D721Med (cell line): Measurements from ENCODE around the gene PAFAH2.

Experiments
- DNase-seq: peaks from one replicate; pipeline ENCODE4 v3.0.0; 2011; ENCODE audit warnings: low spot score; ENCODE audit not compliant: insufficient read length
- FAIRE-seq: peaks from 2 replicates; lab custom pipeline; 2011; peaks lifted over from hg19 to GRCh38; lab: Jason Lieb, UNC
- TF ChIP-seq, protein P1 (sequence below): IDR thresholded peaks from 2 replicates; pipeline ENCODE4 v1.5.1; 2012; ENCODE audit warnings: mild to moderate bottlenecking, control low read depth; ENCODE audit not compliant: insufficient read depth; ENCODE audit errors: missing control alignments

The PAFAH2 gene

DNA sequence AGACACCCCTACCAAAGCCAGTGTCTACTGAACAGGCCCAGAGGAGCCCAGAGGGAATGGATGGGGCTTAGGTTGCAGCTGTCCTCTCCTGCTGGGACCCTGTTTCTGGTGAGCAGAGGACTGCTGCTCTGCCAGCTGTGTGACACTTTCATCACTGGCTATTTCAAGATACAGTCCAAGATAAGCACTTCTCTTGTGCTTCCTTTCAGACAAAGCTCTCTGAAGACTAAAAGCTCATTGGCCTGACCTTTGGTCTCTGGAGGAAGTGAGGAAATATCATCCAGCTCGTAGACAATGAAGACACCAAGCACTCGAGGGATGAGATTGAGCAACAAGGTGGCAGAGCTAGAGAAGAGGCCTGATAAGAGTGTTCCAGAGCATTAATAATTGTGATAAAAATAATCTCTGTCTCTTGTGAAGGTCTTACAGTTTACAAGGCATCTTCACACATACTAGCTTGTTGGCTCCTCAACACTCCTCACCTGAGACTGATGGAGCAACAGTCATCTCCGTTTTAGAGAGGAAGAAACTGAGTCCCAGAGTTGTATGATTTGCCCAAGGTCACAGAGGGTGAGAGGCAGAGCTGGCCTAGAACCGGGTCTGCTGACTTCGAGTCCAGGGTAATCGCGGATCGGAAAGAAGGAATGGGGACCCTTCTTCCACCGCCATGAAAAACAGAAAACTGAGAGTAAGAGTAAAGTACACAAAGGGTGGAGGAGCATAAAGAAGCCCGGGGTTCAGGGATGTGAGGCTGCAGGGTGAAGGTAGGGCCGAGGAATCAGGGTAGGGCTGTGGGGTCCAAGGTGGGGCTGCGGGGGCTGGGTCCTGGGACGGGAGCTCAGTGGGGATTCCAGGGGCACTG lies 666 bp downstream of the PAFAH2 start:
- DNase-seq (no peak), FAIRE-seq (no peak)
- TF ChIP-seq, protein P1, sequence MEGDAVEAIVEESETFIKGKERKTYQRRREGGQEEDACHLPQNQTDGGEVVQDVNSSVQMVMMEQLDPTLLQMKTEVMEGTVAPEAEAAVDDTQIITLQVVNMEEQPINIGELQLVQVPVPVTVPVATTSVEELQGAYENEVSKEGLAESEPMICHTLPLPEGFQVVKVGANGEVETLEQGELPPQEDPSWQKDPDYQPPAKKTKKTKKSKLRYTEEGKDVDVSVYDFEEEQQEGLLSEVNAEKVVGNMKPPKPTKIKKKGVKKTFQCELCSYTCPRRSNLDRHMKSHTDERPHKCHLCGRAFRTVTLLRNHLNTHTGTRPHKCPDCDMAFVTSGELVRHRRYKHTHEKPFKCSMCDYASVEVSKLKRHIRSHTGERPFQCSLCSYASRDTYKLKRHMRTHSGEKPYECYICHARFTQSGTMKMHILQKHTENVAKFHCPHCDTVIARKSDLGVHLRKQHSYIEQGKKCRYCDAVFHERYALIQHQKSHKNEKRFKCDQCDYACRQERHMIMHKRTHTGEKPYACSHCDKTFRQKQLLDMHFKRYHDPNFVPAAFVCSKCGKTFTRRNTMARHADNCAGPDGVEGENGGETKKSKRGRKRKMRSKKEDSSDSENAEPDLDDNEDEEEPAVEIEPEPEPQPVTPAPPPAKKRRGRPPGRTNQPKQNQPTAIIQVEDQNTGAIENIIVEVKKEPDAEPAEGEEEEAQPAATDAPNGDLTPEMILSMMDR: no peak

DNA sequence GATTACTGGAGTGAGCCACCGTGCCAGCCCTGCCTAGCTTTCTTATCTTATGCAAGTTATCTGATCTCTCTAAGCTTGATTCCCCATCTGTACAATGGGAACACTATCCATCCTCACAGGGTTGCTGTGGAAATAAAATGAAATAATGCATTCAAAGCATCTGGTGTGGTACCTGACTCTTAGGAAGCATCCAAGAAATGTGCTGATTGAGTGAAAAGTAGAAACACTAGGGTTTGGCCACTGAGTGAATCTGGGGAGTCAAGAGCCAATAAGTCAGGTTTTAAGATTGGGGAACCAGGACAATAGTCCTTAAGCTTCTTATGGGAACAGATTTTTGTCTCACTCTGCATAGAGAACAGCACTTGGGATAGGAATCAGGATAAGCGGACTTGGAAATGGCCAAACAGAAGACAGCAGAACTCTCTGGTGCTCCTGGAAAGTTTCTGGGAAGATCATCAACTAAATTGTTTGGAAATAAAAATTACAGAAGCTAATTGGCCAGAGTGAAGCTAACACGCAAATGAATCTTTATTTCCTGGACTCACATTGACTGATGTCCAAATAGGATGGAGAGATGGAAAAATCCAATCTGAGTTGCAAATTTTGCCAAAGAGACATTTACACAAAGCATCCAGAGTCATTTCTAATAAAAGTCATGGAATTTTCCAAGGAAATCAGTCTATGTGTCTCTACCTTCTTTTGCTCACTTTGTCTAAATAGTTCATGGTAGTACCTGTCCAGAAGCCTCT lies 3.3 kb downstream of the PAFAH2 start:
- DNase-seq: no peak
- TF ChIP-seq, protein P1: no peak
- FAIRE-seq: no peak

DNA sequence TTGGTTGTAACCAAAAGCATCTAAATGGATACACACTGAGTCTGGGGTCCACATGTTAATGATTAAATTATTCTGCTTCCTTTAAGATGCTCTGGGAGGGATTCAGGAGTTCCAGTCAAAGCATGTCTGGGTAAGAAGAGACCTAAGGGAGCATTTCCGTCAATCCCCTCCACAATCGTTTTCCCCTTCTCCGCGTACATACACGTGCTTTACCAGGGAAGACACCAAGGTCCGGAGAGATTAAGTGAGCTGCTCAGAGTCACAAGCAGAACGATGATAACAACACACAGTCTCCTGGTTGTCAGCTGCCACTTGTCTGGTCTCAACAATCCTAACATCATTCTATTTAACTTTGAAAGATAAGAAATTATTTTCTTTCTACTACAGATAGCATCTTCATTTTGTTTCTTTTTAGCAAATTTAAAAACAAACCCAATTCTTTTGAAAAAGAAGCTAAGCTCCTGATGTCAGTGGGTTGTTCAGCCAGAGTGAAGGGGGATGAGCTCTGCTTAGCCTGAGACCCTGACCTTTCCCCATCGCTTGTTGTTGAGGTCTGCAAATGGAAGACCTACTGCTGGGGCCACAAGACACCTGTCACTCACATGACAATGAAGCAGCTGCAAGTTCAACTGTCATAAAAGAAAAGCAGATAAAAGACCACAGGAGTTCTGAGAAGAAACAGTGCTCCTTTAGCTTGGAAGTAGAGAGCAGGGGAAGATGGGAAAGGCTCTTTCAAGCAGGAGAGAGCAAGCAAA lies 4.5 kb downstream of the PAFAH2 start:
- FAIRE-seq (no peak), DNase-seq (no peak)
- TF ChIP-seq, protein P1: no peak

DNA sequence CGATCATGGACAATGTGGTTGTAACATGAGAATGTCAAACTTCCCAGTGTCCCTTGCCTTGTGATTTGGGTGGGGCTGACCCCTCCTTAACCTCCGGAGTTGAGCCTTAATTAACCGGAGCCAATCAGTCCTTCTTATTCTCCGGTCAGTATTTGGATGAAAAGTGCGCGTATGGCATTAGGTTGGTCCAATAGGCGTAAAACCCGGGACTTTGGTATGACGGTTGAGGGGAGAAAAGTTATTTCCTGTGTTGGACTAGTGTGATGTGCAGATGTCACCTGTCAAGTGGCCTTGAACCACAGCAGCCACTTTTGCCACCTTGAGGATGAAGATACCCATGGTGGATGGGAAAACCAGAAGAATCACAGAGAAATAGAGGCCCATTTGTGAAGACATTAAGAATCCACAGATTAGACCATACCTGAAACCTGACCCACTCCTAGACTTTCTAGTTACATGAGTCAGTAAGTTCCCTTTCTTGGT lies 5.1 kb downstream of the PAFAH2 start:
- TF ChIP-seq, protein P1: no peak
- DNase-seq (no peak), FAIRE-seq (no peak)

DNA sequence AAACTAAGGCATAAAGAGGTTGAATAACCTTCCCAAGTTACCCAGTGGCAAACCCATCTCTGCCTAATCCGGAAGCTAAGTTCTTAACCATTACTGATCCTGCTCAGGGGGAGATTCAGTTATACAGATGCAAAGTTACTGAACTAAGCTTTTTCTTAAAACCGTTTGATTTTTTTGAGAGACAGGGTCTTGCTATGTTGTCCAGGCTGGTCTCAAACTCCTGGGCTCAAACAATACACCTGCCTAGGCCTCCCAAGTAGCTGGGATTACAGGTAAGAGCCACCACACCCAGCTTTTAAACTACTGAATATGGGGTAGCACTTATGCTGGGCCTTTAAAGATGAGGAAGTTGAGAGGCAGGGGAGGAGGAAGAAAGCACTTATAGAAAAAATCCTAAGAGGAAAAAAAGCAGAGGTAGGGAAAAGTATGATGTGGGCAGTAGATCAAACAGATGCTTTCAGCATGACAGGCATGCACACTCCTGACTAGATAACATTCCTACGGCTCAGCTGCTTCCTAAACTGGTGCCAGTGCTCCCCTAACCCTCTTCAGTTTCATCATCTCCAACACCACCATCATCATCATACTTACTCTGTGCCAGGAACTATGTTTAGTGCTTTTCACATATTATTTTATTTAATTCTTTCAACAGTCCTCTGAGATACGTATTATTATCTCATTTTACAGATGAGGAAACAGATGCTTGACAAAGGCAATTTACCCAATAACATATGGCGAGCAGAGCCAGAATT lies 5.8 kb downstream of the PAFAH2 start:
- TF ChIP-seq, protein P1: no peak
- FAIRE-seq (no peak), DNase-seq (no peak)

DNA sequence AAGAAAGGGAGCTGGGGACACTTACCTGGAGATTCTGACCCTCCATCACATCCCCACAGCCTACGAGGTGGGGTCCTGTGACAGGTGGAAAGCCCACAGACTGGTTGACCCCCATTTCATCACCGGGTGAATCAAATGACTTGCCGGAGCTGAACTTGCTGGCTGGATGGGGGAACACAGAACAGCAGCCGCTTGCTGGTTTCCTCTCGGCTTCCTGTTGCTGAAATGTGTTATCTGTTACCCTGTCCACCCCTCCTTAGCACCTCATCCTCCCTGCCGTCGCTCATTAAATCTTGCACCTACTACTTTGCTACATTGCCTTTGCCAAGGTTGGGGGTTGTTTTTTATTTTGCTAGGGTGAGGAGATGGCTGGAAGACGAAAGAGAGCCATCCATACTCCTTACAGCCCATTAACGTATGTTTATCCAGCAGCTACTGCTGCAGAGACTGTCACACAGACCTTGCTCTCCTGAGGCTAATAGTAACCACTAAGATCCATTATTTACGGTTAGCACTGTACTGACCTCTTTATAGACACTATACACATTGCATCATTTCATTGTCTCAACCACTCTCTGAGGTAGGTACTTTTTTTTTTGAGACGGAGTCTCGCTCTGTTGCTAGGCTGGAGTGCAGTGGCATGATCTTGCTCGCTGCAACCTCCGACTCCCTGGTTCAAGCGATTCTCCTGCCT lies 7.0 kb downstream of the PAFAH2 start:
- DNase-seq (no peak), FAIRE-seq (no peak)

More for the DNA sequence above, 7.0 kb downstream of the PAFAH2 start:
- TF ChIP-seq, protein P1: no peak
